ENCODE measurements around the gene SLIT3. TPM values are rescaled to one million over a fixed set of nuclear protein-coding genes. Genes with fewer than 3 reads are reported as not detected.

The SLIT3 gene
- total RNA-seq, 1 experiment from 2014 or later = 0.44 TPM

DNA sequence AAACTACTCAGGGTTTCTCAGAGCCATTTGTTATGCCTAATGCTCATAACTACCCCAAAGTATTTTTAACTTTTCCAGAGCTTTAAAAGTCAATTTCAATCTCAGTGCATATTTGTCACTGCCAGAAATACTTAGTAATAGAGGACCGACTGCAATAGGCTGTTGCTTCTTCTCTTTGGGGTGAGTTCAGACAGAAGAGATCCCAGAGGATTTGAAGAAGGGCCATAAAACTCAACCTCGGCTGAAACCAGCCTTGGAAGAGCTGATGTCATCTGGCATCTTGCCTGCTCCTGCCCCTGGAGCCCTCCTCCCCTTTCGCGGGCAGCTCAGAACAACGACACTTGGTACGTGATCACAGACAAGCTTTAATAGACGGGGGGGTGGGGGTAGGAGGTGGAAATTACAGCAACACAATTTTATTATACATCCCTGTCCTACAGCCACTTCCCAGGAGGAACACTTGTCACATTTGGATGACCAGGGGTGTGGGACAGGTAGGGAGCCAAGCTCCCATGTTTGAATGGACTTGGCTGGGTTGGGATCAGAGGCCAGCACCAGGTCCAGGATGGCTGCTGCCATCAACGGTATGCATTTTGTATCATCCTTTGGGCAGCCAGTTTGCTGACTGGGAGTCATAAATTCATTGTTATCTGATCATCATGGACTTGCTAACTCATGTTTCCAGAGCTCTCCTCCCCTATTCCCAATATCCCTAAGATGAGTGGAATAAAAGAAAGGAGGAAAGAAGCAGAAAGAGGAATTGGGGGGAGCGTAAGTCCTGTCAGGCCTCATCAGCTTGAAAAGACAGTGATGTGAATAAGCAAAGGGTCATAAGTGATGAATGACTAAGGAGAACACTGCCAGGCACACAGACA, 535.2 kb downstream of the SLIT3 start:
- ATAC-seq (no peak), DNase-seq (no peak)
- no peak overlapping the region for H3K4me2 ChIP-seq (ENCODE audit: low read length)
- H3K27me3 ChIP-seq (ENCODE audit: low read length) = peaks cover 48% of the 10 kb centered on the region
- H3F3A ChIP-seq (ENCODE audit: low read length, unreplicated experiment) = no peaks in the 10 kb centered on the region
- H3K9me2 ChIP-seq (replicated peaks; ENCODE audit: low read length) = no peaks in the 10 kb centered on the region
- no peak overlapping the region for H3K27ac ChIP-seq (ENCODE audit: low read length)
- ChIA-PET CTCF (no interaction called here), POLR2A (ENCODE audit: unreplicated experiment) (no interaction called here)
- H4K20me1 ChIP-seq (ENCODE audit: low read length) = no peaks in the 10 kb centered on the region
- H3K36me3 ChIP-seq (ENCODE audit: low read depth, low read length) = no peaks in the 10 kb centered on the region
- H2AFZ ChIP-seq (ENCODE audit: low read length) = no peak overlapping the region
- no peaks in the 10 kb centered on the region for H3K4me1 ChIP-seq (ENCODE audit: insufficient read depth, low read length)
- H3K4me3 ChIP-seq (ENCODE audit: low read length) = no peak overlapping the region
- intact Hi-C loops (cut with micrococcal nuclease) = no loop called here
- H3K79me2 ChIP-seq (ENCODE audit: low read length) = no peaks in the 10 kb centered on the region
- H3K9ac ChIP-seq (ENCODE audit: low read length) = no peak overlapping the region
- H3K9me3 ChIP-seq (ENCODE audit: low read length) = no peaks in the 10 kb centered on the region
- TF ChIP-seq, protein P1, sequence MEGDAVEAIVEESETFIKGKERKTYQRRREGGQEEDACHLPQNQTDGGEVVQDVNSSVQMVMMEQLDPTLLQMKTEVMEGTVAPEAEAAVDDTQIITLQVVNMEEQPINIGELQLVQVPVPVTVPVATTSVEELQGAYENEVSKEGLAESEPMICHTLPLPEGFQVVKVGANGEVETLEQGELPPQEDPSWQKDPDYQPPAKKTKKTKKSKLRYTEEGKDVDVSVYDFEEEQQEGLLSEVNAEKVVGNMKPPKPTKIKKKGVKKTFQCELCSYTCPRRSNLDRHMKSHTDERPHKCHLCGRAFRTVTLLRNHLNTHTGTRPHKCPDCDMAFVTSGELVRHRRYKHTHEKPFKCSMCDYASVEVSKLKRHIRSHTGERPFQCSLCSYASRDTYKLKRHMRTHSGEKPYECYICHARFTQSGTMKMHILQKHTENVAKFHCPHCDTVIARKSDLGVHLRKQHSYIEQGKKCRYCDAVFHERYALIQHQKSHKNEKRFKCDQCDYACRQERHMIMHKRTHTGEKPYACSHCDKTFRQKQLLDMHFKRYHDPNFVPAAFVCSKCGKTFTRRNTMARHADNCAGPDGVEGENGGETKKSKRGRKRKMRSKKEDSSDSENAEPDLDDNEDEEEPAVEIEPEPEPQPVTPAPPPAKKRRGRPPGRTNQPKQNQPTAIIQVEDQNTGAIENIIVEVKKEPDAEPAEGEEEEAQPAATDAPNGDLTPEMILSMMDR (conservative IDR thresholded peaks at IDR 0.05; ENCODE audit: low read depth, low read length) = no peak
- no peak for TF ChIP-seq EZH2 (IDR thresholded peaks at IDR 0.05; ENCODE audit: low read length, unreplicated experiment)
- no peak for TF ChIP-seq EZH2phosphoT487 (IDR thresholded peaks at IDR 0.05; ENCODE audit: borderline replicate concordance, low read length)
- BruUV-seq (replicated peaks) = no TSS peak

DNA sequence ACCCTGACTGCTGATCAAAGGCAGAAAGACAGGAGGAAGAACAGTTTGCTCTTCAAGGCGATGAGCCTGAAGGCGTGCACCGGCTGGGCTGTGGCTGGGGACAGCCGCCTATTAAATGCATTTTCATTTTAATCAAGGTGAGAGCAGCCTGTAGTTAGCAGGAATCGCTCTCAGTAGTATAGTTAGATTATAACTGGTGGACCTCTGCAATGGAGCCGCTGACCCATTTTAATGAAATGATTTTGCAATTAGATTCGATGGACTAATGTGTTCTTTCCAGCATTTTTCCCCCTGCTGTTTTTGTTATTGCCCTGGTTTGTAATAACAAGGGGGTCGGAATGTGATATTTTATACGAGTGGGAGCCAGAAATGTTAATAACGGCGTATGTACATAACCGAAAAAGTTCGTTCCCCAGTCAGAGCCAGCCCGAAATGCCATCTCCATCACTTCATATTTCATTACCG, 535.8 kb downstream of the SLIT3 start:
- Histone ChIP-seq H3K4me2 (ENCODE audit: low read length) (no peak overlapping the region), H3K9ac (ENCODE audit: low read length) (no peak overlapping the region), H3K79me2 (ENCODE audit: low read length) (no peaks in the 10 kb centered on the region), H2AFZ (ENCODE audit: low read length) (no peak overlapping the region), H3F3A (ENCODE audit: low read length, unreplicated experiment) (no peaks in the 10 kb centered on the region), H3K36me3 (ENCODE audit: low read depth, low read length) (no peaks in the 10 kb centered on the region), H3K27ac (ENCODE audit: low read length) (no peak overlapping the region), H3K4me3 (ENCODE audit: low read length) (no peak overlapping the region), H4K20me1 (ENCODE audit: low read length) (no peaks in the 10 kb centered on the region), H3K4me1 (ENCODE audit: insufficient read depth, low read length) (no peaks in the 10 kb centered on the region), H3K9me3 (ENCODE audit: low read length) (no peaks in the 10 kb centered on the region), H3K9me2 (replicated peaks; ENCODE audit: low read length) (no peaks in the 10 kb centered on the region), H3K27me3 (ENCODE audit: low read length) (peaks cover 48% of the 10 kb centered on the region)
- intact Hi-C loops (cut with micrococcal nuclease) = no loop called here
- TF ChIP-seq EZH2 (IDR thresholded peaks at IDR 0.05; ENCODE audit: low read length, unreplicated experiment) = no peak
- TF ChIP-seq, protein P1 (conservative IDR thresholded peaks at IDR 0.05; ENCODE audit: low read depth, low read length) = no peak
- TF ChIP-seq EZH2phosphoT487 (IDR thresholded peaks at IDR 0.05; ENCODE audit: borderline replicate concordance, low read length) = no peak
- BruUV-seq (replicated peaks) = no TSS peak
- no peak for ATAC-seq
- ChIA-PET POLR2A (ENCODE audit: unreplicated experiment) (no interaction called here), CTCF (no interaction called here)
- no peak for DNase-seq

Measured in PC-3 (cell line).